DMS53 (cell line): ENCODE results near the gene ATP2C1.
A peak's percentile ranks its signal among the peaks of the same experiment; 100 is the strongest.

Source experiments
- DNase-seq: peaks from one replicate; lab custom pipeline; 2025; lab: John Stamatoyannopoulos, UW

ATP2C1 gene

GRCh38 chr3:130895690-130896488 is 2.0 kb downstream of the ATP2C1 start:
- no peak for DNase-seq

DNA sequence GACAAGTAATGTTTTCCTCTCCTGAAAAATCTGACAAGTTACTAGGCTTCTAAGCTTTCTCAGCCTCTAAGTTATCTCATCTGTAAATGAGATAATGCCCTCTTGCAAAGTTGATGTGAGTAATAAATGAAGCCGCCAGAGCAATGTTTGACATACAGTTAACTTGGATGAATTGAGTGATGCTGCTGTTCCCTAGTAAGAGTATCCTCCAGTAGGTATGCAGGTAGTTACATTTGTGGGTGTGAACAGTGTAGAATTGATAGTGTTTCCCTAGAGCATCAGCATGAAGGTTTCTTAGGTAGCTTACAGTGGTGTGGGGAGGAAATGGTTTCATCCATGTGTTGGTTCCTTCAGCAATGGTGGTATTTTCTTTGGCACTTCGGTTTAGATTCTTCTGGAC is 3.4 kb downstream of the ATP2C1 start:
- no peak for DNase-seq

DNA sequence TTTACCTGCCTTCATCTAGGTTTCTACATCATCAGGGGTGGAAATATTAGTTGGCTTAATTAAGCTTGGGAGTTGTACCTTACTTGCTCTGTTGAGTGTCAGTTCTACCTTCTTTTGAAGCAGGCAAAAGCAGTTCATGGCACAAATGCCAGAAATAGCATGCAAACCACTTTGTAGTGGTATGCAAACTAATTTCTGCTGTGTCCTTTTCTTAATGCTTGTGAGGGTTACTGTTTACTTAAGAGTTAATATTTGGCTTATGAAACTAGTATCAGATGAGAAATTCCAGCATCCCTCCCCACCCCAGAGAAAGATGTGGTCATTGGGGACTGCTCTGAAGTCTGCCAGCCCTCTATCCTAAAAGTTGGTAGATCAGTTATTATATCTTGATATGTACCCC is 7.1 kb downstream of the ATP2C1 start:
- DNase-seq = no peak

GRCh38 chr3:130901463-130902204 is 7.8 kb downstream of the ATP2C1 start:
- no peak for DNase-seq

DNA sequence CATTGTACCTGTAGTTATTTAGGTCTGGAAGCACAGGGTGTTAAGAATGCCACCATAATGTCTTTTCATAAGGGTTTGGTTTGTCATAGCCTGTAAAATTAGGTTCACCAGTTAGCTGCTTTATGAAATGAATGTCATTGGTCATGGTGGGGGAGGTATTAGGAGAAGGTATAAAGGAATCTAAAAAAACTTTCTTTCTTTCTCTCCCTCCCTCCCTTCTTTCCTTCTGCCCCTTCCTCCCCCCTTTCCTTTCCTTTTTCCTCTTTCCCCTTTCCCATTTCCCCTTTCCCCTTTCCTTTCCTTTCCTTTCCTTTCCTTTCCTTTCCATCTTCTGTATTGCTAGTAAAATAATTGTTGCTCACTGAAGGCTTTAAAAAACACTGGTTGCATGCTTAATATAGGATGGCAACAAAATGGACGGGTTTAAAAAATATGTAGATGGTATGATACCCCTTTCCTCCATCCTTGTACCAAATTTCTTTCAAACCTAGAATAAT is 9.6 kb downstream of the ATP2C1 start:
- no peak for DNase-seq

DNA sequence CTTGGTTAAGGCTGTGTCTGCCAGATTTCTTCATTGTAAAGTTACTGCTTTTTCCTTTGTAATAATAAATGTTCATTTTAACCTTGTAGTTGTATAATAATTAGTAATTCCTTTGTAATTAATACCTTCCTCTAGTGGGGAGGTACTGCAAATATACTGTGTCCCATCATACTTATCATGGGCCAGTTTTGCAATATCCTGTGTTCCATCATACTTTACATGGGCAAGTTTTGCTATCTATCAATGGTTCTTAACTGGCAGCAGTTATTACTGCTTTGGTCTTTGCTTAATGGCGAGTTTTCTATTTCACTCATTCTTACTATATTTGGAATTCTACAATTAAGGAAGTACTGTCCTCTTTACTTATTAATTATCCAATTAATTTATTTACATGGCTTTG is 10.6 kb downstream of the ATP2C1 start:
- no peak for DNase-seq

- DNase-seq = peak; percentile 8
Measured at GRCh38 chr3:130905551-130905950, 11.7 kb downstream of the ATP2C1 start.

DNA sequence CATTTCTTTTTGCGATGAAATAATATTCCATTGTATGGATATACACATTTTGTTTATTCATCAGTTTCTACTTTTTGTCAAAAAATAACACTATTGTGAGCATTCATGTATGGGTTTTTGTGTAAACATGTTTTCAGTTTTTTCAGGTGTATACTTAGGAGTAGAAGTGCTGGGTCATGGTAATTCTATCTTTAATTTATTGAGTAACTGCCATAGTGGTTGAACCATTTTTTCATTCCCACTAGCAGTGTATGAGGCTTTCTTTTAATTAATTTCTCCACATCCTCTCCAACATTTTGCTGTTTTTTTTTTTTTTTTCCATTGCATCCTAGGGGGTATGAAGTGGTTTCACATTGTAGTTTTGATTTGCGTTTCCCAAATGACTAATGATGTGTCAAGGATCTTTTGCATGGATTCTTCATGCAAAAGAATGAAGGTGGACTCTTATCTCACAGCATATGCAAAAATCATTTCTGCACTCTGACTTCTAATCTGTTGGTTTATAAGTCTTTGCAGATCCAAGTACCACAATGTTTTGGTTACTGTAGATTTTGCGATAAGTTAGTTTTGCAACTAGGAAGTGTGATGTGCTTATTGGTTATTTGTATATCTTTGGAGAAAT is 12.6 kb downstream of the ATP2C1 start:
- no peak for DNase-seq

DNA sequence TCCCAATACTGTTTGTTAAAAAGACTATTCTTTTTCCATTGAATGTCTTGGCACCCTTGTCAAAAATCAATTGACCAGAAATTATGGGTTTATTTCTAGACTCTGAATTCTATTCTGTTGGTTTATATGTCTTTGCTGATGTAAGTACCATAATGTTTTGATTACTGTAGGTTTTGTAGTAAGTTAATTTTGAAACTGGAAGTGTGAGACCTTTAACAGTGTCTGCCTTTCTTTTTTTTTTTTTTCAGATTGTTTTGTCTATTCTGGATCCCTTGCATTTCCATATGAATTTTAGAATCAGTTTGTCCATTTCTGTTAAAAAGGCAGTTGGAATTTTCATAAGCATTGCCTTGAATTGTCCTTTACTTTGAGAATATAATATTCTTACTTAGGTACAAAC is 13.6 kb downstream of the ATP2C1 start:
- DNase-seq = no peak

DNA sequence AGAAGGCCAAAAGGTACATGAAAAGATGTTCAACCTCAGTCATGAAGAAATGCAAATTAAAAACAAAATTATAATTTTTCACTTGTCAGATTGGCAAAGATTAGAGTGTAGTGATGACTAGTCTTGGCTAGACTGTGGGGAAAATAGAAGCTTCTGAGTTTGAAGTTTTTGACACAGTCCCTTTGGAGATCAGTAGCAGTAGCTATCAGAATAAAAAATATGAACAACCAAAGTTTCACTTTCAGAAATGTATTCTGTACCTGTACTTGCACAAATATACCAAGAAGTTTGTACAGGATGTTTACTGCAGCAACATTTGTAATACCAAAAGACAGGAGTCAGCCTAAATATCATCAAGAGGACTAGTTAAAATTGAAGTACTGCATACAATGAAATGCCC is 14.1 kb downstream of the ATP2C1 start:
- no peak for DNase-seq

- DNase-seq = no peak
Measured at GRCh38 chr3:130915567-130916292, 21.8 kb downstream of the ATP2C1 start.

GRCh38 chr3:130916507-130917167 is 22.8 kb downstream of the ATP2C1 start:
- no peak for DNase-seq

DNA sequence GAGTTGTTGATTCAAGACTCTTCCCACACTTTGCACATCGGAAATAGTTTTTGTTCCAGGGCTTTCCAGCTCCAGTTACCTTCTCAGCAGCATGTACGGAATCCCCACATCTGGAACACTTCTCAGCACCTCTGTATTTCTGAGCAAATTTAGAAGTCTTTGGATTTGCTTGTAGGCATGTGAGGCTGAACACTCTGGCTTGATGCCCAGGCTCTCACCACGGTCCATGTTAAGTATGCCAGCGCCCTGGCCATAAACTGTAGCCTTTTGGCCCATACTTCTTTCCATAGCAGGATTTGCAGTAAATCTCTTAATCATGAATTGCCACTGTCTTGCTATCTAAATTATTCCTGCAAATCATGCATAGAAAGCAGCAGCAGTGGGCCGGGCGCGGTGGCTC is 24.4 kb downstream of the ATP2C1 start:
- no peak for DNase-seq

DNA sequence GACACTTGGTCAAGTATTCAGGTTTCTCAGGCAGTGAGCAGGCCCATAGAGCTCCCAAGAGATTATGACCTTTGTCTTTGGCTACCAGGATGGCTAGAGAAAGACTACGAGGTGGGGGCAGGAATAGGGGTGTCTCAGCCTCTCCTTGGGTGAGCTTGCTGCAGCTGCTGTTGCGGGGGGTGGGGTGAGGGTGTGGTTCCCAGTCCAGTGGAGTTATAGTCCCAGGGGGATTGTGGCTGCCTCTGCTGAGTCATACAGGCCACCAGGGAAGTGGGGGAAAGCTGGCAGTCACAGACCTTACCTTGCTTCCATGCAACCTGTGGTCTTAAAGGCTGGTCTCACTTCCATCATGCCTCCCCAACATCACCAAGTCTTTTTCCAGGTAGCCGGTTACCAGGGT is 31.7 kb downstream of the ATP2C1 start:
- DNase-seq = no peak

DNA sequence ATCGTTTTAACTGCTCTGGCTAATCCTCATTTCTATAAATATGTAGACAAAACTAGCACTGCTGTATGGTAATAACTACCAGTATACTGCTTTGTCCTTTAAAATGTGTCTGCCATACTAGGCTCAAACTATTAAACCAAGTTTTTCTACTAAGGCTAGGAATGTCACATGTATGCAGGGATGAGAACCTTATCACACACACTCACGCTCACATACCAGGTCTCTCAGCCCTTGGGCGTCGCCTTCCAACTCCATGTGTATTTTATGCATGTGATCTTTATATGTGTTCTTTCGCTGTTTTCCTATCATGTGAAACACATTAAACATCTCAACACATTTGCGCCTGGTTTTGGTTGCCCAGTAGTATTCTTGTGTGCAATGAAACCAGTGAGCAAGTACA is 32.6 kb downstream of the ATP2C1 start:
- DNase-seq = no peak

GRCh38 chr3:130929804-130930203 is 35.9 kb downstream of the ATP2C1 start:
- no peak for DNase-seq

- no peak for DNase-seq
Measured at GRCh38 chr3:130932979-130933378, 39.1 kb downstream of the ATP2C1 start.

DNA sequence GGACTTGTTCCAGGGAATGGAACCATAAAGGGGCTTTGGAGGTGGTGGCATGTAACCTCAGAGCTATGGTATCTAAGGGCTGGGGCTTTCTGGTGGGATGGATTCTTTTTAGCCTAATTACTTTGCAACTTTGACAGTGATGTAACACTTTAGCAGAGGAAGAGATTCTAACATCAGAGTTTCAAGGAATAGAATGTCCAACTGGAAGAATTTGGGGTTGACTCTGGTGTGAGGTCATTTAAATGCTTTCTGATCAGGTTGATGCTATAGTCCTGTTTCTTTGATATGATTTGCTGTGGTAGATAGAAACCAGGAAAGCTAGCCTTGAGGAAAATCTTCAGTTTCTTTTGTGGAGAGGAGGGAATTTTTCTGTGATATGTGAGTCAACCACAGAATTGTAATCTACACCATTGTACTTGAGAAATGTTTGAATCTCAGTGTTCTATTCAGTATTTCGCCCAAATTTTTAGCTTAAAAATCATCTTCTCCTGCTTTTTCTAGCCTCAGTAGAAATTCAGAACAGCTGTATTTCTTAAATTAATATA is 40.0 kb downstream of the ATP2C1 start:
- no peak for DNase-seq

- no peak for DNase-seq
Measured at GRCh38 chr3:130934442-130935089, 40.7 kb downstream of the ATP2C1 start.

DNA sequence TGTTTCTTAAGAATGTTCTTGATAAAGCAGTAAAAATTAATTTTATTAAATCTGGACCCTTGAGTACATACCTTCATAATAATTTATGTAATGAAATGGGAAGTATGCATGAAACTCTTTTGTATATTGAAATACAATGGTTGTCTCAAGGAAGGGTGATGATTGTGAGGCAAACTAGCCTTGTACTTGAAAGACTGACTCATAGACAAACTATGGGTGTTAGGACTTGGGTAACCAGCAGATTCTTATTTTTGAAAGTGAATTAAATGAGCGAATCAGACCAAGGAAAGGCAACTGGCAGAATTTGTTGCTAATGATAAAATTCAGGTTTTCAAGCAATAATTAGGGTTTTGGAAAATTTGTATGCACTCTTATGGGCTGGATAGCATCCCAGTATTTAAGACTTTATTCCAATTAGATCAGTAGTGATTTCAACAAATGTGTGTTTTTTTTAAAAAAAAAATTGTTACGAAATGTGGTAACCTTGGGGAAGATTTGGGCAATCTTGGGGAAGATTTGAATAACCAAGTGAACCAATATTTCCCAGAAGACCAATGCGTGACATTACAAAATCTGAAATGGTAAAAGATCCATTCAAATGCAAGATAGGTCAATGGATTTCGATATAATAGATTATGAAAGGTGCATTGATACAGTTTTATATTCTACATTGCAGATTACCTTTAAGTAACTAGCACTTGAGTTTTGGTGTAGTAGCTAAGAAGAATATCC is 42.0 kb downstream of the ATP2C1 start:
- no peak for DNase-seq
